WERI-Rb-1 (cell line): ENCODE data around the gene NAA15.
"Not testable (repeated sequence)": the region's sequence is repeated elsewhere in the genome, so short reads cannot be mapped to it uniquely, and the experiment has no call there.

Experiments
- DNase-seq: peaks from one replicate; pipeline ENCODE4 v3.0.0-alpha.2; 2020
- H3K27ac ChIP-seq: fragments of 250-450 bp; sonication (Bioruptor Pico); 2 replicates; pipeline ENCODE4 v1.5.1; 2020; ENCODE audit warnings: mild to moderate bottlenecking, moderate library complexity
- H3K27me3 ChIP-seq: fragments of 250-450 bp; sonication (Bioruptor Pico); 2 replicates; pipeline ENCODE4 v1.5.1; 2021; ENCODE audit warnings: mild to moderate bottlenecking, low read depth, moderate library complexity; ENCODE audit not compliant: insufficient read depth, severe bottlenecking
- H3K36me3 ChIP-seq: fragments of 250-450 bp; sonication (Bioruptor Pico); 2 replicates; pipeline ENCODE4 v1.5.1; 2020; ENCODE audit warnings: mild to moderate bottlenecking, moderate library complexity
- H3K4me3 ChIP-seq: 2 replicates; pipeline ENCODE4 v1.5.1; 2011; ENCODE audit warnings: low read depth, mild to moderate bottlenecking, control low read depth, low read length
- H3K9me3 ChIP-seq: fragments of 250-450 bp; sonication (Bioruptor Pico); 2 replicates; pipeline ENCODE4 v1.5.1; 2021; ENCODE audit warnings: mild to moderate bottlenecking, moderate library complexity; ENCODE audit not compliant: severe bottlenecking
- TF ChIP-seq, protein P1 (sequence below): IDR thresholded peaks from 2 replicates; pipeline ENCODE4 v1.5.1; 2011; ENCODE audit warnings: low read depth, mild to moderate bottlenecking, control low read depth, inconsistent platforms, low read length

The NAA15 gene

GRCh38 chr4:139436122-139436521, 134.8 kb downstream of the NAA15 start:
- no peak overlapping the region for H3K27ac ChIP-seq
- H3K4me3 ChIP-seq: no peak overlapping the region
- TF ChIP-seq, protein P1, sequence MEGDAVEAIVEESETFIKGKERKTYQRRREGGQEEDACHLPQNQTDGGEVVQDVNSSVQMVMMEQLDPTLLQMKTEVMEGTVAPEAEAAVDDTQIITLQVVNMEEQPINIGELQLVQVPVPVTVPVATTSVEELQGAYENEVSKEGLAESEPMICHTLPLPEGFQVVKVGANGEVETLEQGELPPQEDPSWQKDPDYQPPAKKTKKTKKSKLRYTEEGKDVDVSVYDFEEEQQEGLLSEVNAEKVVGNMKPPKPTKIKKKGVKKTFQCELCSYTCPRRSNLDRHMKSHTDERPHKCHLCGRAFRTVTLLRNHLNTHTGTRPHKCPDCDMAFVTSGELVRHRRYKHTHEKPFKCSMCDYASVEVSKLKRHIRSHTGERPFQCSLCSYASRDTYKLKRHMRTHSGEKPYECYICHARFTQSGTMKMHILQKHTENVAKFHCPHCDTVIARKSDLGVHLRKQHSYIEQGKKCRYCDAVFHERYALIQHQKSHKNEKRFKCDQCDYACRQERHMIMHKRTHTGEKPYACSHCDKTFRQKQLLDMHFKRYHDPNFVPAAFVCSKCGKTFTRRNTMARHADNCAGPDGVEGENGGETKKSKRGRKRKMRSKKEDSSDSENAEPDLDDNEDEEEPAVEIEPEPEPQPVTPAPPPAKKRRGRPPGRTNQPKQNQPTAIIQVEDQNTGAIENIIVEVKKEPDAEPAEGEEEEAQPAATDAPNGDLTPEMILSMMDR: no peak
- DNase-seq: no peak
- peaks cover 11% of the 10 kb centered on the region for H3K9me3 ChIP-seq
- no peaks in the 10 kb centered on the region for H3K27me3 ChIP-seq
- H3K36me3 ChIP-seq: peaks cover 10% of the 10 kb centered on the region

DNA sequence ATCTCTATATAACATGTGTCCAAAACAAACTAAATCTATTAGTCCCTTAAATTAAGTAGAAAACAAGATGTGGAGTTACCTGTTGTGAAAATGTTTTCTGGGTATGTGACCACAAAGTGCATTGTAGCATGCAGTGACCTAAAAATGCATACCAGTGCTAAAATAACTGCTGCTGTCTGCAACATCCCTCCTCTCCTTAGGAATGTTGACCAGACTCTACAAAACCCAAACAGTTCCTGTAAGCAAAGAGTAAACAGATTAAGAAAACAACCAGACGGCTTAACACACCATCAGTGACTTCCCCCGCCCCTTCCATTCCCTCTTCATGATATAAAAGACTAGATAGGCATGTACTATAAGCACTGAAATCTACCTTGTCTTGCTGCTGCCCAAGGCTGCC, 136.8 kb downstream of the NAA15 start:
- peaks cover 10% of the 10 kb centered on the region for H3K36me3 ChIP-seq
- no peak overlapping the region for H3K4me3 ChIP-seq
- no peak overlapping the region for H3K27ac ChIP-seq
- peaks cover 11% of the 10 kb centered on the region for H3K9me3 ChIP-seq
- H3K27me3 ChIP-seq: no peaks in the 10 kb centered on the region
- no peak for DNase-seq
- TF ChIP-seq, protein P1: no peak

GRCh38 chr4:139441029-139441428, 139.7 kb downstream of the NAA15 start:
- TF ChIP-seq, protein P1: no peak
- peaks cover 10% of the 10 kb centered on the region for H3K36me3 ChIP-seq
- no peaks in the 10 kb centered on the region for H3K27me3 ChIP-seq
- no peak for DNase-seq
- H3K9me3 ChIP-seq: peaks cover 11% of the 10 kb centered on the region
- no peak overlapping the region for H3K27ac ChIP-seq
- H3K4me3 ChIP-seq: no peak overlapping the region

GRCh38 chr4:139443661-139444060, 142.4 kb downstream of the NAA15 start:
- no peaks in the 10 kb centered on the region for H3K36me3 ChIP-seq
- H3K9me3 ChIP-seq: peaks cover 7% of the 10 kb centered on the region
- no peak overlapping the region for H3K4me3 ChIP-seq
- TF ChIP-seq, protein P1: no peak
- no peak for DNase-seq
- H3K27ac ChIP-seq: no peak overlapping the region
- H3K27me3 ChIP-seq: no peaks in the 10 kb centered on the region

GRCh38 chr4:139444881-139445280, 143.6 kb downstream of the NAA15 start:
- H3K9me3 ChIP-seq, H3K27ac ChIP-seq, DNase-seq, H3K27me3 ChIP-seq, H3K36me3 ChIP-seq, H3K4me3 ChIP-seq: not testable (repeated sequence)

DNA sequence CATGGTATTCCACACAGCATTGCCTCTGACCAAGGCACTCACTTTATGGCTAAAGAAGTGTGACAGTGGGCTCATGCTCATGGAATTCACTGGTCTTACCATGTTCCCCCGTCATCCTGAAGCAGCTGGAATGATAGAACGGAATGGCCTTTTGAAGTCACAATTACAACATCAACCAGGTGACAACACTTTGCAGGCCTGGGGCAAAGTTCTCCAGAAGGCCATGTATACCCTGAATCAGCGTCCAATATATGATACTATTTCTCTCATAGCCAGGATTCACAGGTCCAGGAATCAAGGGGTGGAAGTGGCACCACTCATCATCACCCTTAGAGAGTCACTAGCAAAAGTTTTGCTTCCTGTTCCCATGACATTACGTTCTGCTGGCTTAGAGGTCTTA, 145.8 kb downstream of the NAA15 start:
- DNase-seq, H3K27ac ChIP-seq, H3K4me3 ChIP-seq, H3K27me3 ChIP-seq, H3K9me3 ChIP-seq, H3K36me3 ChIP-seq: not testable (repeated sequence)

- H3K27me3 ChIP-seq: no peaks in the 10 kb centered on the region
- H3K9me3 ChIP-seq: peaks cover 2% of the 10 kb centered on the region
- TF ChIP-seq, protein P1: no peak
Observed at GRCh38 chr4:139450586-139450985, 149.3 kb downstream of the NAA15 start.

More at GRCh38 chr4:139450586-139450985, 149.3 kb downstream of the NAA15 start:
- no peak for DNase-seq
- H3K36me3 ChIP-seq: no peaks in the 10 kb centered on the region; the same call in 1 of the 2 replicates
- H3K27ac ChIP-seq: no peak overlapping the region
- no peak overlapping the region for H3K4me3 ChIP-seq
